Left ventricle myocardium inferior (tissue), 1 donor: Measurements from ENCODE around the gene PTPMT1. TPM values are rescaled to one million over a fixed set of nuclear protein-coding genes. Genes with fewer than 3 reads are reported as not detected.

Experiments used
- DNase-seq: peaks from one replicate; pipeline ENCODE4 v3.0.0-alpha.2; 2020
- H3K27ac ChIP-seq: fragments of 200-600 bp; replicated peaks from 2 replicates; pipeline ENCODE4 v1.8.0; 2021
- H3K27me3 ChIP-seq: fragments of 200-600 bp; 2 replicates; pipeline ENCODE4 v1.8.0; 2021; ENCODE audit warnings: low read depth
- H3K36me3 ChIP-seq: fragments of 200-600 bp; 2 replicates; pipeline ENCODE4 v1.8.0; 2021
- H3K4me1 ChIP-seq: fragments of 200-600 bp; 2 replicates; pipeline ENCODE4 v1.8.0; 2021
- H3K4me3 ChIP-seq: fragments of 200-600 bp; 2 replicates; pipeline ENCODE4 v1.8.0; 2021; ENCODE audit warnings: mild to moderate bottlenecking, moderate library complexity
- H3K9me3 ChIP-seq: fragments of 200-600 bp; replicated peaks from 2 replicates; pipeline ENCODE4 v1.8.0; 2021
- intact Hi-C: fragments of 100-400 bp; cut with micrococcal nuclease; formaldehyde crosslinking; loops from one replicate; pipeline ENCODE4 v1.11.0; 2022
- total RNA-seq: library from RNA; stranded (reverse); fragmentation: NEBNext Ultra II Directional; extraction: Animal tissue kit (Norgen Biotek cat#: 25700); gene quantifications from one replicate; pipeline ENCODE4 v1.2.1, GENCODE V29; 2021
- TF ChIP-seq, protein P1 (sequence below): fragments of 200-600 bp; IDR thresholded peaks from 2 replicates; pipeline ENCODE4 v1.8.0; 2021; ENCODE audit warnings: antibody characterized with exemption, mild to moderate bottlenecking, borderline replicate concordance
- donor health status: DM: no; HTN: yes; CAD: no; lungs with severe emphysema.

Gene PTPMT1
- total RNA-seq, 1 donor from 2014 or later = 23.6 TPM

DNA sequence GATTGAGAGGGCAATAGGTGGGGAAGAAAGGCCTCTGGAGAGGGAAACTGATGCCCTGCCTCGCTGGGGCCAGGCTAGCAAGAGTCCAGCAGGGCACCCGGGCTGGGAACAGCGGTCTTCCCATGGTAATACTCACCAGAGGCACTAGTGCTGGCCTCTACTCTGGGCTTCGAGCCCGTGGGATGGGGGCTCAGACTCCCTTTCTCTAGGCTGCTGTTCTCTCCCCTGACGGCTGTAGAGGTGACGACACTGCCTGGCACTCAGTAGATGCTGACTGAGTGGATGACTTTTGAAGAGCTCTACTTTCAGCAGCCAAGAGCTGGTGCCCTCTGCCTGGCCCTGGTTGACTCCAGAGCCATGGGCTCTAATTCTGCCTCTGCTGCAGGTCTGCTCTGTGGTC is 29.6 kb downstream of the PTPMT1 start:
- TF ChIP-seq, protein P1, sequence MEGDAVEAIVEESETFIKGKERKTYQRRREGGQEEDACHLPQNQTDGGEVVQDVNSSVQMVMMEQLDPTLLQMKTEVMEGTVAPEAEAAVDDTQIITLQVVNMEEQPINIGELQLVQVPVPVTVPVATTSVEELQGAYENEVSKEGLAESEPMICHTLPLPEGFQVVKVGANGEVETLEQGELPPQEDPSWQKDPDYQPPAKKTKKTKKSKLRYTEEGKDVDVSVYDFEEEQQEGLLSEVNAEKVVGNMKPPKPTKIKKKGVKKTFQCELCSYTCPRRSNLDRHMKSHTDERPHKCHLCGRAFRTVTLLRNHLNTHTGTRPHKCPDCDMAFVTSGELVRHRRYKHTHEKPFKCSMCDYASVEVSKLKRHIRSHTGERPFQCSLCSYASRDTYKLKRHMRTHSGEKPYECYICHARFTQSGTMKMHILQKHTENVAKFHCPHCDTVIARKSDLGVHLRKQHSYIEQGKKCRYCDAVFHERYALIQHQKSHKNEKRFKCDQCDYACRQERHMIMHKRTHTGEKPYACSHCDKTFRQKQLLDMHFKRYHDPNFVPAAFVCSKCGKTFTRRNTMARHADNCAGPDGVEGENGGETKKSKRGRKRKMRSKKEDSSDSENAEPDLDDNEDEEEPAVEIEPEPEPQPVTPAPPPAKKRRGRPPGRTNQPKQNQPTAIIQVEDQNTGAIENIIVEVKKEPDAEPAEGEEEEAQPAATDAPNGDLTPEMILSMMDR = no peak
- H3K27ac ChIP-seq = no peak overlapping the region
- H3K9me3 ChIP-seq = no peaks in the 10 kb centered on the region
- peak; percentile 57 for DNase-seq
- no peak overlapping the region for H3K4me3 ChIP-seq
- H3K36me3 ChIP-seq = no peaks in the 10 kb centered on the region
- intact Hi-C loops = no loop called here
- peaks cover 23% of the 10 kb centered on the region for H3K4me1 ChIP-seq
- H3K27me3 ChIP-seq = peaks cover 56% of the 10 kb centered on the region

DNA sequence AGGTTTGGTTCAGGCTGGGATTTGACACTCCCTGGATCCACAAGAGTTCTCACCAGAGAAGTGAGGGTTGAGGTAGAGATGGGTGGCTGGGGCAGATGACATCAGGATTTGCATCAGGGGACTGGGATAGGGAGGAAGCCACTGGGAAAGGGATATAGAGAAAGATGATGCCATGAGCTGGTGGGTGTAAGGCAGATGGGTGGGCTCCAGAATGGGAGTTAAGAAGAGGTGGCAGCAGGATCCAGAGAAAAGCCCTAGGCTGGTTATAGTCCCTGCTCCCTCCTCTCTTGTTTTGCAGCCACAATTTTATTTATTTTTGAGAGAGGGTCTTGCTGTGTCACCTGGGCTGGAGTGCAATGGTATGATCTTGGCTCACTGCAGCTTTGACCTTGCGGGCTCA is 30.6 kb downstream of the PTPMT1 start:
- Histone ChIP-seq H3K27ac (no peak overlapping the region), H3K4me3 (no peak overlapping the region), H3K27me3 (peaks cover 47% of the 10 kb centered on the region), H3K36me3 (no peaks in the 10 kb centered on the region), H3K9me3 (no peaks in the 10 kb centered on the region), H3K4me1 (peaks cover 23% of the 10 kb centered on the region)
- DNase-seq = no peak
- TF ChIP-seq, protein P1 = no peak
- intact Hi-C loops = no loop called here

DNA sequence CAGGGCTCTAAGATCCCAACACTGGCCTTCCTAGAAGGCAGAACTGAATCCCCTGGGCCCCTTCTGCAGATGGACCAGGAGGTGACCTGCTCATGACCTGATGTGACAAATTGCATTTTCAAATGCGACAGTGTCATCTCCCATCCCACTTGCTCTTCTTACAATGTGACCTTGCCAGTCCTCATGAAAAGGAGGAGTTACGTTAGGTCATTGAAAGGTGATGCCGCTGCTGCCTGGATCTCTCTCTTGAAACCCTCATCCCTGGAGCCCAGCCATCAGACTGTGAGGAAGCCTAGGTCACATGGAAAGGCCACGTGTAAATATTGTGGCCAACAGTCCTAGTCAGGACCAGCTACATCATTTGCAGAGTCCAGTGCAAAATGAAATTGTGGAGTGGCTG is 34.5 kb downstream of the PTPMT1 start:
- DNase-seq = no peak

DNA sequence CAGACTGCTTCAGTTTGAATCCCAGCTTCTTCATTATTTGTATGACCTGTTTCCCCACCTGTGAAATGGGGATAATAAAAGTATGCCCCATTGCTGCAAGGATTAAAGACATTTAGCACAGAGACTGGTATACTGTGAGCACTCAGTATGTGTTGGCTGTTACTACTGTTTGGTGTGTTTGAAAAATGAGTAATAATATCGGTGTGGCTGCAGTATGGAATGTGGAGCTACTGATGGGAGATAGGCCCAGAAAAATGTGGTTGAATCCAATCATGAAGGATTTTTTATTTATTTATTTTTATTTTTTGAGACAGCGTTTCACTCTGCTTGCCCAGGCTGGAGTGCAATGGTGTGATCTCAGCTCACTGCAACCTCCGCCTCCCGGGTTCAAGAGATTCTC is 37.9 kb downstream of the PTPMT1 start:
- TF ChIP-seq, protein P1 = no peak
- no peaks in the 10 kb centered on the region for H3K9me3 ChIP-seq
- H3K27ac ChIP-seq = no peak overlapping the region
- H3K4me3 ChIP-seq = no peak overlapping the region
- H3K36me3 ChIP-seq = no peaks in the 10 kb centered on the region
- intact Hi-C loops = no loop called here
- no peak for DNase-seq
- H3K27me3 ChIP-seq = no peaks in the 10 kb centered on the region
- H3K4me1 ChIP-seq = peaks cover 28% of the 10 kb centered on the region

More for the DNA sequence above, 34.5 kb downstream of the PTPMT1 start:
- intact Hi-C loops = no loop called here
- TF ChIP-seq, protein P1 = no peak
- no peaks in the 10 kb centered on the region for H3K9me3 ChIP-seq
- peaks cover 8% of the 10 kb centered on the region for H3K4me1 ChIP-seq
- no peaks in the 10 kb centered on the region for H3K36me3 ChIP-seq
- no peak overlapping the region for H3K4me3 ChIP-seq
- H3K27ac ChIP-seq = no peak overlapping the region
- H3K27me3 ChIP-seq = peaks cover 7% of the 10 kb centered on the region

DNA sequence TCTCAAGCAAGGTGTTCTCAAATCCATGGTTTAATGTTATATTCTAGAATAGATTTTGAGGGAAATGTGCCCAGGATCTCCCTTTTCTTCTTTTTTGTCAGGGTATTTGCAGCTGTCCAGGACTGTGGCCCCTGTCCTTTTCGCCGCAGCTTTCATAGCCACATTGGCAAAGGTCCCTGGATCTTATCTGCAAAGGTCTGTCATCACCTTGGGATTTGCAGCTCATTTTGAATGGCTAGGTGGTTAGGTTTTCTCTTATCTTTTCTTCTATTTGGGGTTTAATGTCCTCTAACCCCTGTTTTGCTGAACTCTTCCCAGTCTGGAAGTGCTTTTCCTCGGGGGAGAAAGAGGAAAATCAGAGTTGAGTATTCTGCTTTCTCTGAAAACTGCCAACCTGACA is 40.5 kb downstream of the PTPMT1 start:
- H3K27me3 ChIP-seq = no peaks in the 10 kb centered on the region
- H3K27ac ChIP-seq = no peak overlapping the region
- intact Hi-C loops = no loop called here
- no peaks in the 10 kb centered on the region for H3K36me3 ChIP-seq
- no peak for DNase-seq
- H3K4me1 ChIP-seq = peaks cover 34% of the 10 kb centered on the region
- TF ChIP-seq, protein P1 = no peak
- no peaks in the 10 kb centered on the region for H3K9me3 ChIP-seq
- H3K4me3 ChIP-seq = no peak overlapping the region

DNA sequence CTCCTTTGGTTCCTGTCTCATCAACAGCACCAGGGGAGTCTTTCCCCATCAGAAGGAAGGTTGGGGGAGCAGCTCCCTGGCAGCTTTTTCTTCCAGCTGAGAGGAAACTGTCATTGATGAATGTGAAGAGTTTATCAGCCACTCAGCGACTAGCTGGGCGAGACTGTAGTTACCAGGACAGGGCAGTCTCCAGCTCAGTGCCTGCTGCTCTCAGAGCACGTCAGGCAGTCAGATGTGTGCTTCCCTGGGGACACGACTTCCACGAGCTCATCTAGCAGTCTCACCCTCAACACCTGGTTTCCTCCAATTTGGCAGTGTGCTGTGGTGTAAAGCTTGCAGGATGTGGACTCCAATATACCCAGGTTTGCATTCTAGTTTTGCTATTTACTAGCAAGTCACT is 41.3 kb downstream of the PTPMT1 start:
- Histone ChIP-seq H3K4me1 (peaks cover 41% of the 10 kb centered on the region), H3K27me3 (no peaks in the 10 kb centered on the region), H3K27ac (peak overlapping the region; percentile 32), H3K4me3 (no peak overlapping the region), H3K36me3 (no peaks in the 10 kb centered on the region), H3K9me3 (no peaks in the 10 kb centered on the region)
- DNase-seq = peak; percentile 41
- TF ChIP-seq, protein P1 = no peak
- intact Hi-C loops = no loop called here
